Measurements from ENCODE around the gene CDC42SE2. TPM values are rescaled to one million over a fixed set of nuclear protein-coding genes. Genes with fewer than 3 reads are reported as not detected.
A peak's percentile ranks its signal among the peaks of the same experiment; 100 is the strongest.

Gene CDC42SE2
- total and polyA plus RNA-seq, 2 of the 4 experiments (the other 2 are of a cell fraction): 12.5 to 19.4 TPM

- TF ChIP-seq, protein P1, sequence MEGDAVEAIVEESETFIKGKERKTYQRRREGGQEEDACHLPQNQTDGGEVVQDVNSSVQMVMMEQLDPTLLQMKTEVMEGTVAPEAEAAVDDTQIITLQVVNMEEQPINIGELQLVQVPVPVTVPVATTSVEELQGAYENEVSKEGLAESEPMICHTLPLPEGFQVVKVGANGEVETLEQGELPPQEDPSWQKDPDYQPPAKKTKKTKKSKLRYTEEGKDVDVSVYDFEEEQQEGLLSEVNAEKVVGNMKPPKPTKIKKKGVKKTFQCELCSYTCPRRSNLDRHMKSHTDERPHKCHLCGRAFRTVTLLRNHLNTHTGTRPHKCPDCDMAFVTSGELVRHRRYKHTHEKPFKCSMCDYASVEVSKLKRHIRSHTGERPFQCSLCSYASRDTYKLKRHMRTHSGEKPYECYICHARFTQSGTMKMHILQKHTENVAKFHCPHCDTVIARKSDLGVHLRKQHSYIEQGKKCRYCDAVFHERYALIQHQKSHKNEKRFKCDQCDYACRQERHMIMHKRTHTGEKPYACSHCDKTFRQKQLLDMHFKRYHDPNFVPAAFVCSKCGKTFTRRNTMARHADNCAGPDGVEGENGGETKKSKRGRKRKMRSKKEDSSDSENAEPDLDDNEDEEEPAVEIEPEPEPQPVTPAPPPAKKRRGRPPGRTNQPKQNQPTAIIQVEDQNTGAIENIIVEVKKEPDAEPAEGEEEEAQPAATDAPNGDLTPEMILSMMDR (conservative IDR thresholded peaks at IDR 0.05; ENCODE audit: low read depth, low read length): no peak
Observed at GRCh38 chr5:131217791-131218190, 46.1 kb upstream of the CDC42SE2 start (continued).

GRCh38 chr5:131218392-131218791 lies 45.5 kb upstream of the CDC42SE2 start:
- H3K4me2 ChIP-seq (ENCODE audit: low read depth, low read length): no peak overlapping the region
- peak overlapping the region; percentile 56; the same call in 1 of the 2 replicates for H3K27ac ChIP-seq (ENCODE audit: insufficient read depth, low read length)
- no peaks in the 10 kb centered on the region for H3K9me3 ChIP-seq (ENCODE audit: control insufficient read depth, insufficient read depth, low read length)
- no peak overlapping the region for H4K5ac ChIP-seq (ENCODE audit: low read depth, low read length)
- CTCF ChIA-PET: no interaction called here
- no peak overlapping the region for H2BK15ac ChIP-seq (ENCODE audit: low read depth, low read length)
- no peaks in the 10 kb centered on the region for H3K36me3 ChIP-seq (ENCODE audit: control insufficient read depth, insufficient read depth, low read length)
- no peak overlapping the region for H3K9ac ChIP-seq (ENCODE audit: low read depth, low read length)
- H2AFZ ChIP-seq (replicated peaks; ENCODE audit: low read length, poor library complexity): no peak overlapping the region
- no peak overlapping the region for H3K14ac ChIP-seq (replicated peaks; ENCODE audit: low read depth, low read length)
- TF ChIP-seq FOS (IDR thresholded peaks at IDR 0.05; ENCODE audit: low read depth, low read length) (peak; percentile 24; the same call in 1 of the 2 replicates), POLR2A (IDR thresholded peaks at IDR 0.05; ENCODE audit: low read depth, low read length) (no peak), MXI1 (IDR thresholded peaks at IDR 0.05; ENCODE audit: borderline replicate concordance, low read depth, low read length) (no peak), MAZ (IDR thresholded peaks at IDR 0.05; ENCODE audit: borderline replicate concordance, low read depth, low read length) (no peak), RCOR1 (IDR thresholded peaks at IDR 0.05; ENCODE audit: insufficient replicate concordance, low read length) (no peak), BHLHE40 (IDR thresholded peaks at IDR 0.05; ENCODE audit: low read depth, low read length) (0 out of 2 replicates have a peak, but pooled peaks have one; percentile 19), MAFK (IDR thresholded peaks at IDR 0.05; ENCODE audit: low read depth, low read length) (peak; percentile 61), ELK1 (IDR thresholded peaks at IDR 0.05; ENCODE audit: borderline replicate concordance, low read depth, low read length) (no peak), NFE2L2 (IDR thresholded peaks at IDR 0.05; ENCODE audit: low read depth, low read length) (peak; percentile 81), SMC3 (IDR thresholded peaks at IDR 0.05; ENCODE audit: low read depth, low read length) (no peak)
- H3K23ac ChIP-seq (ENCODE audit: low read depth, low read length): no peak overlapping the region
- no peak overlapping the region for H4K8ac ChIP-seq (ENCODE audit: low read depth in 2 of 2, low read length in 2 of 2)
- POLR2A ChIA-PET (ENCODE audit: unreplicated experiment): no interaction called here
- H3K56ac ChIP-seq (ENCODE audit: extremely low read depth, insufficient read depth, low read length): no peak overlapping the region
- H3K79me1 ChIP-seq (ENCODE audit: low read depth in 1 of 2, low read length in 2 of 2): no peaks in the 10 kb centered on the region
- no peaks in the 10 kb centered on the region for H3K27me3 ChIP-seq (ENCODE audit: control insufficient read depth, insufficient read depth, low read length)
- peak overlapping the region; percentile 24; the same call in 1 of the 2 replicates for H2BK120ac ChIP-seq (ENCODE audit: low read depth, low read length)
- BruUV-seq (replicated peaks): no TSS peak
- H3K18ac ChIP-seq (ENCODE audit: low read depth, low read length): no peak overlapping the region; the same call in 1 of the 2 replicates
- peaks cover 11% of the 10 kb centered on the region for H3K4me1 ChIP-seq (ENCODE audit: control insufficient read depth, insufficient read depth, low read length)
- no peak overlapping the region for H4K91ac ChIP-seq (ENCODE audit: insufficient read depth, low read depth, low read length)
- in situ Hi-C loops (cut with MboI; ENCODE audit: low sequenced_read_pairs): no loop called here
- H2BK5ac ChIP-seq (ENCODE audit: low read depth, low read length, poor library complexity, severe bottlenecking): peak overlapping the region; percentile 55
- intact Hi-C loops (cut with micrococcal nuclease): no loop called here
- ATAC-seq (ENCODE audit: low read depth): peak; percentile 75
- H4K20me1 ChIP-seq (ENCODE audit: insufficient read depth, low read length): no peaks in the 10 kb centered on the region
- peak overlapping the region; percentile 39; the same call in 1 of the 2 replicates for H3K4ac ChIP-seq (ENCODE audit: low read depth, low read length)
- no CpG with 5 or more reads among the region's 4 CpGs for WGBS, 2 experiments (ENCODE audit: extremely low coverage in 2 of 2, insufficient read length in 1 of 2)
- H3K9me1 ChIP-seq (ENCODE audit: insufficient read depth, low read length): 0 out of 2 replicates have a peak, but pooled peaks cover 3% of the 10 kb centered on the region
- no peak overlapping the region for H3K4me3 ChIP-seq (ENCODE audit: insufficient read depth, low read depth, low read length)
- H2AK9ac ChIP-seq (replicated peaks; ENCODE audit: low read depth, low read length, poor library complexity): no peak overlapping the region
- H2BK20ac ChIP-seq (ENCODE audit: low read depth, low read length): no peak overlapping the region; the same call in 1 of the 2 replicates
- dilution Hi-C loops (cut with HindIII; ENCODE audit: low sequenced_read_pairs, unreplicated experiment): no loop called here
- DNase-seq: peak; percentile 89
- H2AK5ac ChIP-seq (ENCODE audit: low read depth, low read length): no peak overlapping the region
